ENCODE data around the gene UNC5C. TPM values are rescaled to one million over a fixed set of nuclear protein-coding genes. Genes with fewer than 3 reads are reported as not detected.

Gene UNC5C
- total RNA-seq, 1 donor from 2014 or later, result 0.39 TPM

- H3F3A ChIP-seq (ENCODE audit: low read depth), result no peaks in the 10 kb centered on the region
- H3K4me1 Mint-ChIP-seq, result peaks cover 58% of the 10 kb centered on the region
- H3K79me2 ChIP-seq (ENCODE audit: low read depth), result no peaks in the 10 kb centered on the region
- H2AFZ ChIP-seq (replicated peaks), result no peak overlapping the region
- no peak overlapping the region for H3K9ac ChIP-seq
- H3K4me3 Mint-ChIP-seq, result no peak overlapping the region
- H3K27me3 Mint-ChIP-seq (ENCODE audit: insufficient read depth, low read depth), result peaks cover 4% of the 10 kb centered on the region
- peaks cover 7% of the 10 kb centered on the region for H3K4me1 ChIP-seq
- peak overlapping the region; percentile 67 for H3K27ac Mint-ChIP-seq
- H3K9me3 ChIP-seq (ENCODE audit: low read depth), result no peaks in the 10 kb centered on the region
- peaks cover 24% of the 10 kb centered on the region for H3K36me3 Mint-ChIP-seq
- no peak for TF ChIP-seq EZH2phosphoT487 (IDR thresholded peaks at IDR 0.05)
- no peak for TF ChIP-seq EZH2 (IDR thresholded peaks at IDR 0.05)
- no peak for TF ChIP-seq CTCF (IDR thresholded peaks at IDR 0.05)
- no peak overlapping the region for H3K27ac ChIP-seq
- H3K36me3 ChIP-seq, result no peaks in the 10 kb centered on the region
- no peaks in the 10 kb centered on the region for H3K27me3 ChIP-seq
- H3K9me3 Mint-ChIP-seq, result no peaks in the 10 kb centered on the region
- H3K4me2 ChIP-seq, result no peak overlapping the region
- DNase-seq (ENCODE audit: low spot score), result no peak
- no peak overlapping the region for H3K4me3 ChIP-seq
- no peaks in the 10 kb centered on the region for H4K20me1 ChIP-seq (ENCODE audit: low read depth)
These were observed 390.7 kb downstream of the UNC5C start for GRCh38 chr4:95158045-95158444.

- H3K27ac ChIP-seq, result no peak overlapping the region
- no peak for DNase-seq (ENCODE audit: low spot score)
These were observed 391.2 kb downstream of the UNC5C start for GRCh38 chr4:95157596-95157995.

GRCh38 chr4:95156452-95156765, 392.4 kb downstream of the UNC5C start:
- Mint-ChIP-seq H3K4me3 (no peak overlapping the region), H3K9me3 (no peaks in the 10 kb centered on the region), H3K36me3 (peaks cover 20% of the 10 kb centered on the region), H3K27ac (no peak overlapping the region), H3K4me1 (peaks cover 52% of the 10 kb centered on the region), H3K27me3 (ENCODE audit: insufficient read depth, low read depth) (peaks cover 4% of the 10 kb centered on the region)
- Histone ChIP-seq H3K27ac (no peak overlapping the region), H3K79me2 (ENCODE audit: low read depth) (no peaks in the 10 kb centered on the region), H3K4me3 (no peak overlapping the region), H4K20me1 (ENCODE audit: low read depth) (no peaks in the 10 kb centered on the region), H3K9me3 (ENCODE audit: low read depth) (no peaks in the 10 kb centered on the region), H3K9ac (no peak overlapping the region), H2AFZ (replicated peaks) (no peak overlapping the region), H3K4me1 (peaks cover 5% of the 10 kb centered on the region), H3F3A (ENCODE audit: low read depth) (no peaks in the 10 kb centered on the region), H3K27me3 (no peaks in the 10 kb centered on the region), H3K4me2 (no peak overlapping the region), H3K36me3 (no peaks in the 10 kb centered on the region)
- DNase-seq (ENCODE audit: low spot score), result no peak
- TF ChIP-seq EZH2phosphoT487 (IDR thresholded peaks at IDR 0.05) (no peak), CTCF (IDR thresholded peaks at IDR 0.05) (no peak), EZH2 (IDR thresholded peaks at IDR 0.05) (no peak)

More at GRCh38 chr4:95157596-95157995, 391.2 kb downstream of the UNC5C start:
- peak overlapping the region; percentile 67 for H3K27ac Mint-ChIP-seq
- Histone ChIP-seq H3K9me3 (ENCODE audit: low read depth) (no peaks in the 10 kb centered on the region), H3K4me2 (no peak overlapping the region), H3K79me2 (ENCODE audit: low read depth) (no peaks in the 10 kb centered on the region), H2AFZ (replicated peaks) (no peak overlapping the region), H3K4me1 (peaks cover 7% of the 10 kb centered on the region), H4K20me1 (ENCODE audit: low read depth) (no peaks in the 10 kb centered on the region), H3F3A (ENCODE audit: low read depth) (no peaks in the 10 kb centered on the region), H3K4me3 (no peak overlapping the region), H3K27me3 (no peaks in the 10 kb centered on the region), H3K36me3 (no peaks in the 10 kb centered on the region), H3K9ac (no peak overlapping the region)
- peaks cover 58% of the 10 kb centered on the region for H3K4me1 Mint-ChIP-seq
- TF ChIP-seq EZH2phosphoT487 (IDR thresholded peaks at IDR 0.05) (no peak), EZH2 (IDR thresholded peaks at IDR 0.05) (no peak), CTCF (IDR thresholded peaks at IDR 0.05) (no peak)
- peaks cover 4% of the 10 kb centered on the region for H3K27me3 Mint-ChIP-seq (ENCODE audit: insufficient read depth, low read depth)
- H3K4me3 Mint-ChIP-seq, result no peak overlapping the region
- H3K9me3 Mint-ChIP-seq, result no peaks in the 10 kb centered on the region
- peaks cover 20% of the 10 kb centered on the region for H3K36me3 Mint-ChIP-seq

Data from neural progenitor cell (in vitro differentiated cells).